Loucy (cell line): Measurements from ENCODE around the gene CDH4.

ENCODE experiments used
- H2AFZ ChIP-seq: fragments of 200-600 bp; sonication (generic); 2 replicates; pipeline ENCODE4 v1.6.0; 2016; ENCODE audit warnings: antibody characterized with exemption, mild to moderate bottlenecking, low read length, moderate library complexity
- H3F3A ChIP-seq: fragments of 200-600 bp; 2 replicates; pipeline ENCODE4 v1.6.0; 2016; ENCODE audit warnings: antibody characterized with exemption, low read depth, mild to moderate bottlenecking
- H3K27me3 ChIP-seq: fragments of 200-600 bp; sonication (generic); 2 replicates; pipeline ENCODE4 v1.6.1; 2014; ENCODE audit warnings: low read length, mild to moderate bottlenecking; ENCODE audit not compliant: insufficient read depth, poor library complexity, severe bottlenecking
- H3K36me3 ChIP-seq: fragments of 200-600 bp; sonication (generic); 2 replicates; pipeline ENCODE4 v1.6.1; 2016; ENCODE audit warnings: low read length; ENCODE audit not compliant: insufficient read depth
- H3K4me1 ChIP-seq: fragments of 200-600 bp; sonication (generic); 2 replicates; pipeline ENCODE4 v1.5.1; 2014; ENCODE audit warnings: low read length, mild to moderate bottlenecking; ENCODE audit not compliant: insufficient read depth, poor library complexity, severe bottlenecking
- H3K4me2 ChIP-seq: fragments of 200-600 bp; sonication (generic); 2 replicates; pipeline ENCODE4 v1.6.0; 2014; ENCODE audit warnings: antibody characterized with exemption, low read length, low read depth, mild to moderate bottlenecking; ENCODE audit not compliant: poor library complexity, severe bottlenecking
- H3K4me3 ChIP-seq: fragments of 200-600 bp; sonication (generic); 2 replicates; pipeline ENCODE4 v1.5.1; 2014; ENCODE audit warnings: low read length, mild to moderate bottlenecking, mixed read lengths; ENCODE audit not compliant: poor library complexity, severe bottlenecking
- H3K79me2 ChIP-seq: fragments of 200-600 bp; sonication (generic); 2 replicates; pipeline ENCODE4 v1.6.1; 2014; ENCODE audit warnings: low read length; ENCODE audit not compliant: insufficient read depth
- H3K9ac ChIP-seq: fragments of 200-600 bp; sonication (generic); 2 replicates; pipeline ENCODE4 v1.6.0; 2014; ENCODE audit warnings: mild to moderate bottlenecking, low read depth, low read length, moderate library complexity; ENCODE audit not compliant: poor library complexity, severe bottlenecking
- H3K9me2 ChIP-seq: fragments of 200-600 bp; sonication (generic); replicated peaks from 2 replicates; pipeline ENCODE4 v1.6.1; 2016; ENCODE audit warnings: low read depth, low read length, mixed read lengths
- H3K9me3 ChIP-seq: fragments of 200-600 bp; sonication (generic); 2 replicates; pipeline ENCODE4 v1.6.1; 2014; ENCODE audit warnings: mild to moderate bottlenecking, antibody characterized with exemption, low read length, low read depth; ENCODE audit not compliant: insufficient read depth
- H4K20me1 ChIP-seq: fragments of 200-600 bp; sonication (generic); 2 replicates; pipeline ENCODE4 v1.6.0; 2014; ENCODE audit warnings: antibody characterized with exemption, low read length, mild to moderate bottlenecking; ENCODE audit not compliant: insufficient read depth, poor library complexity, severe bottlenecking
- EZH2phosphoT487 ChIP-seq: fragments of 200-600 bp; IDR thresholded peaks from 2 replicates; pipeline ENCODE4 v1.6.1; 2018; ENCODE audit warnings: antibody characterized with exemption, mild to moderate bottlenecking, moderate library complexity, borderline replicate concordance
- TF ChIP-seq, protein P1 (sequence below): fragments of 200-600 bp; sonication (generic); conservative IDR thresholded peaks from 2 replicates; pipeline ENCODE4 v1.5.1; 2014; ENCODE audit warnings: mild to moderate bottlenecking, antibody characterized with exemption, low read length

The CDH4 gene

GRCh38 chr20:61526907-61527306 is 274.8 kb downstream of the CDH4 start:
- no peak overlapping the region for H3K9ac ChIP-seq
- peaks cover 5% of the 10 kb centered on the region; the same call in 1 of the 2 replicates for H3K36me3 ChIP-seq
- TF ChIP-seq EZH2phosphoT487, result no peak
- TF ChIP-seq, protein P1, sequence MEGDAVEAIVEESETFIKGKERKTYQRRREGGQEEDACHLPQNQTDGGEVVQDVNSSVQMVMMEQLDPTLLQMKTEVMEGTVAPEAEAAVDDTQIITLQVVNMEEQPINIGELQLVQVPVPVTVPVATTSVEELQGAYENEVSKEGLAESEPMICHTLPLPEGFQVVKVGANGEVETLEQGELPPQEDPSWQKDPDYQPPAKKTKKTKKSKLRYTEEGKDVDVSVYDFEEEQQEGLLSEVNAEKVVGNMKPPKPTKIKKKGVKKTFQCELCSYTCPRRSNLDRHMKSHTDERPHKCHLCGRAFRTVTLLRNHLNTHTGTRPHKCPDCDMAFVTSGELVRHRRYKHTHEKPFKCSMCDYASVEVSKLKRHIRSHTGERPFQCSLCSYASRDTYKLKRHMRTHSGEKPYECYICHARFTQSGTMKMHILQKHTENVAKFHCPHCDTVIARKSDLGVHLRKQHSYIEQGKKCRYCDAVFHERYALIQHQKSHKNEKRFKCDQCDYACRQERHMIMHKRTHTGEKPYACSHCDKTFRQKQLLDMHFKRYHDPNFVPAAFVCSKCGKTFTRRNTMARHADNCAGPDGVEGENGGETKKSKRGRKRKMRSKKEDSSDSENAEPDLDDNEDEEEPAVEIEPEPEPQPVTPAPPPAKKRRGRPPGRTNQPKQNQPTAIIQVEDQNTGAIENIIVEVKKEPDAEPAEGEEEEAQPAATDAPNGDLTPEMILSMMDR, result no peak
- H4K20me1 ChIP-seq, result peaks cover 7% of the 10 kb centered on the region
- no peaks in the 10 kb centered on the region for H3K27me3 ChIP-seq
- H3K4me3 ChIP-seq, result no peak overlapping the region
- no peak overlapping the region for H3K4me2 ChIP-seq
- H3K4me1 ChIP-seq, result peaks cover 19% of the 10 kb centered on the region
- no peaks in the 10 kb centered on the region for H3K9me2 ChIP-seq
- H3F3A ChIP-seq, result no peaks in the 10 kb centered on the region
- no peak overlapping the region for H2AFZ ChIP-seq
- peaks cover 81% of the 10 kb centered on the region; the same call in 1 of the 2 replicates for H3K79me2 ChIP-seq
- H3K9me3 ChIP-seq, result no peaks in the 10 kb centered on the region

GRCh38 chr20:61527626-61528025 is 275.6 kb downstream of the CDH4 start:
- peaks cover 12% of the 10 kb centered on the region for H3K4me1 ChIP-seq
- no peak overlapping the region for H2AFZ ChIP-seq
- no peak overlapping the region for H3K4me2 ChIP-seq
- no peaks in the 10 kb centered on the region for H3K9me3 ChIP-seq
- H3K36me3 ChIP-seq, result peaks cover 10% of the 10 kb centered on the region; the same call in 1 of the 2 replicates
- no peaks in the 10 kb centered on the region for H3F3A ChIP-seq
- H4K20me1 ChIP-seq, result peaks cover 13% of the 10 kb centered on the region
- no peak overlapping the region for H3K4me3 ChIP-seq
- H3K9me2 ChIP-seq, result no peaks in the 10 kb centered on the region
- TF ChIP-seq, protein P1, result no peak
- TF ChIP-seq EZH2phosphoT487, result no peak
- no peak overlapping the region for H3K9ac ChIP-seq
- peaks cover 79% of the 10 kb centered on the region; the same call in 1 of the 2 replicates for H3K79me2 ChIP-seq
- no peaks in the 10 kb centered on the region for H3K27me3 ChIP-seq

GRCh38 chr20:61528591-61528990 is 276.5 kb downstream of the CDH4 start:
- peaks cover 10% of the 10 kb centered on the region; the same call in 1 of the 2 replicates for H3K36me3 ChIP-seq
- H3K27me3 ChIP-seq, result no peaks in the 10 kb centered on the region
- H4K20me1 ChIP-seq, result peaks cover 15% of the 10 kb centered on the region
- H3K4me1 ChIP-seq, result peaks cover 7% of the 10 kb centered on the region
- TF ChIP-seq, protein P1, result no peak
- TF ChIP-seq EZH2phosphoT487, result no peak
- H3K79me2 ChIP-seq, result peaks cover 69% of the 10 kb centered on the region; the same call in 1 of the 2 replicates
- H3F3A ChIP-seq, result no peaks in the 10 kb centered on the region
- no peak overlapping the region for H2AFZ ChIP-seq
- no peaks in the 10 kb centered on the region for H3K9me3 ChIP-seq
- no peaks in the 10 kb centered on the region for H3K9me2 ChIP-seq
- H3K9ac ChIP-seq, result no peak overlapping the region
- no peak overlapping the region for H3K4me2 ChIP-seq
- no peak overlapping the region for H3K4me3 ChIP-seq
